ENCODE data around the gene PLD5. TPM values are rescaled to one million over a fixed set of nuclear protein-coding genes. Genes with fewer than 3 reads are reported as not detected.

PLD5 gene
- total and polyA plus RNA-seq, 3 donors from 2014 or later = 0.63 to 1.7 (median 0.81) TPM

DNA sequence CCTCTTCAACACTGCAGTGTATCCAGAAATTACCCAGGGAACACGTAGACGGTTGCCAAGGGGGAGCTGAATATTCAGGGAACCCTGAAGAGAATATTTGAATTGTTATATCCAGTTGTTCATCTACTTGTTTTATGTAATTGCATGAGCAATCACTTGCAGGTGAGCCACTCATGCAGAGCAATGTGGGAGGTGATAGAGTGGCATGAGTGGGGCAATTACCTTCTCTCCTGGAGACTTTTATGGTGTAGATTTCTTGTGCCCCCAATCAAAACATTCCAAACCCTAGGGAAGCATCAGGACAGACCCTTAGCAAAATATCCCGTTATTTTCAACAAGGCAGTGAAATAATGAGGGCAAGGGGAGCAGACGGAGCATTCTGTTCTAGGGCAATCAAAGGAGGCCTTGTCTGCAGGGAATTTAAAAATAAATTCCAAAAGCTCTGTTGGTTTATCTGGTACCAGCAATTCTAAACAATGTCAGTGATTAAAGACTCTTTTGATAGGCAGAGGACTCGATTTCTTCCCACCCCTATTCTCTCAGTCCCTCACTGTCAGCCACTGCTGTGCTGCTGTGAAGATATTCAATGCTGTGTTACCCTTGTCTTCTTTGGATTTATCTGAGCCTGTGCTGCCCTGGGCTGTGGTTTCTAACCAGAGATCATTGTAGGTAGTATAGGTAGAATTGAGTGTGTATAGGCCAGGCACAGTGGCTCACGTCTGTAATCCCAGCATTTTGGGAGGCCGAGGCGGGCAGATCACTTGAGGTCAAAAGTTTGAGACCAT, 345.4 kb downstream of the PLD5 start:
- 52 to 61% methylated on average over 8 of the region's 8 CpGs for WGBS, 2 donors

DNA sequence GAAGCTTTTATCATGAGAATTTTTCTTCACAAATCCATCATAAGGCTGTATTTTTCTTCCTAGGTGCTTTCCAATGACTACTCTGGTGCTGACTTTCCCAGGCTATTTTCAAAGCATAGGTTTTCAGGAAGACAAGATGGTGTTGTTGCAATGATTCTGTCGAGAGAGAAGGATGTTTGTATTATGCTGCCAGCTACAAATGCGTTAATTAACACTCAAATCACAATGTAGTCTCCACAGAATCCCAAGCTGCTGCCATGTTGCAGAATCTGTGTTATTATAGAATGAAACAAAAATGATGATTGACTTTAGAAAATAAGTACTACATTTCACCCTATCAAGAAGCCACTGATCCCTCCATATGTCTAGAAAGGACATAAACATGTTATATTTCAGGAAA, 346.1 kb downstream of the PLD5 start:
- intact Hi-C loops (cut with DNase I; ENCODE audit: low total_unique reads) = no loop called here
- no peak overlapping the region for H3K4me3 ChIP-seq
- no peaks in the 10 kb centered on the region for H3K9me3 ChIP-seq
- TF ChIP-seq POLR2A (IDR thresholded peaks at IDR 0.05) = no peak
- TF ChIP-seq, protein P1, sequence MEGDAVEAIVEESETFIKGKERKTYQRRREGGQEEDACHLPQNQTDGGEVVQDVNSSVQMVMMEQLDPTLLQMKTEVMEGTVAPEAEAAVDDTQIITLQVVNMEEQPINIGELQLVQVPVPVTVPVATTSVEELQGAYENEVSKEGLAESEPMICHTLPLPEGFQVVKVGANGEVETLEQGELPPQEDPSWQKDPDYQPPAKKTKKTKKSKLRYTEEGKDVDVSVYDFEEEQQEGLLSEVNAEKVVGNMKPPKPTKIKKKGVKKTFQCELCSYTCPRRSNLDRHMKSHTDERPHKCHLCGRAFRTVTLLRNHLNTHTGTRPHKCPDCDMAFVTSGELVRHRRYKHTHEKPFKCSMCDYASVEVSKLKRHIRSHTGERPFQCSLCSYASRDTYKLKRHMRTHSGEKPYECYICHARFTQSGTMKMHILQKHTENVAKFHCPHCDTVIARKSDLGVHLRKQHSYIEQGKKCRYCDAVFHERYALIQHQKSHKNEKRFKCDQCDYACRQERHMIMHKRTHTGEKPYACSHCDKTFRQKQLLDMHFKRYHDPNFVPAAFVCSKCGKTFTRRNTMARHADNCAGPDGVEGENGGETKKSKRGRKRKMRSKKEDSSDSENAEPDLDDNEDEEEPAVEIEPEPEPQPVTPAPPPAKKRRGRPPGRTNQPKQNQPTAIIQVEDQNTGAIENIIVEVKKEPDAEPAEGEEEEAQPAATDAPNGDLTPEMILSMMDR (IDR thresholded peaks at IDR 0.05) = no peak
- no peaks in the 10 kb centered on the region for H3K27me3 ChIP-seq
- no peak overlapping the region for H3K27ac ChIP-seq
- WGBS, 2 donors = 64 to 78% methylated on average over 2 of the region's 2 CpGs
- DNase-seq = no peak
- H3K36me3 ChIP-seq (ENCODE audit: low read depth, missing control alignments) = no peaks in the 10 kb centered on the region
- H3K4me1 ChIP-seq = no peaks in the 10 kb centered on the region

More for the DNA sequence above, 345.4 kb downstream of the PLD5 start:
- Histone ChIP-seq H3K9me3 (no peaks in the 10 kb centered on the region), H3K27me3 (no peaks in the 10 kb centered on the region), H3K27ac (no peak overlapping the region), H3K36me3 (ENCODE audit: low read depth, missing control alignments) (no peaks in the 10 kb centered on the region), H3K4me3 (no peak overlapping the region), H3K4me1 (no peaks in the 10 kb centered on the region)
- TF ChIP-seq, protein P1 (IDR thresholded peaks at IDR 0.05) = no peak
- no peak for TF ChIP-seq POLR2A (IDR thresholded peaks at IDR 0.05)
- DNase-seq = no peak
- intact Hi-C loops (cut with DNase I; ENCODE audit: low total_unique reads) = no loop called here

DNA sequence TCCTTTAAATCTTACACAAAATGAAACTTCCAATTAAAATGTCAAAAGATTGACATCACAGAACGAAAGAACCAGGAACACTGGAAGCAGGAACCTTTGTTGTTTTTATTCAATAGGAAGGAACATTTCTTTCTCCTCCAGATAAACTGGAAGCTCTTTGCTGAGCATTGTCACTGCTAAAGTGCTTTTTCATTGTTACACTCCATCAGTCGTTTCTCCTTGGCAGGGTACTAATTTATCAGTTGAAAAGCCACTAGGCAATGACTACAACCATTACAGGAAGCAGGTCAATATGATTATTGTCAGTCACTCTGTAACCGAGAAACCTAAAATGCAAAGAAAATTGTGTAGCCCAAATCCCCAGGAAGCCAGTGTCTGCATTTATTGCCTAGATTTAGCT, 362.4 kb downstream of the PLD5 start:
- Histone ChIP-seq H3K4me1 (no peaks in the 10 kb centered on the region), H3K27me3 (no peaks in the 10 kb centered on the region), H3K9me3 (no peaks in the 10 kb centered on the region), H3K27ac (no peak overlapping the region), H3K4me3 (no peak overlapping the region), H3K36me3 (ENCODE audit: low read depth, missing control alignments) (no peaks in the 10 kb centered on the region)
- WGBS, 2 donors = 63 to 65% methylated on average over 3 of the region's 3 CpGs
- DNase-seq = no peak
- intact Hi-C loops (cut with DNase I; ENCODE audit: low total_unique reads) = no loop called here
- TF ChIP-seq, protein P1 (IDR thresholded peaks at IDR 0.05) = no peak
- TF ChIP-seq POLR2A (IDR thresholded peaks at IDR 0.05) = no peak

DNA sequence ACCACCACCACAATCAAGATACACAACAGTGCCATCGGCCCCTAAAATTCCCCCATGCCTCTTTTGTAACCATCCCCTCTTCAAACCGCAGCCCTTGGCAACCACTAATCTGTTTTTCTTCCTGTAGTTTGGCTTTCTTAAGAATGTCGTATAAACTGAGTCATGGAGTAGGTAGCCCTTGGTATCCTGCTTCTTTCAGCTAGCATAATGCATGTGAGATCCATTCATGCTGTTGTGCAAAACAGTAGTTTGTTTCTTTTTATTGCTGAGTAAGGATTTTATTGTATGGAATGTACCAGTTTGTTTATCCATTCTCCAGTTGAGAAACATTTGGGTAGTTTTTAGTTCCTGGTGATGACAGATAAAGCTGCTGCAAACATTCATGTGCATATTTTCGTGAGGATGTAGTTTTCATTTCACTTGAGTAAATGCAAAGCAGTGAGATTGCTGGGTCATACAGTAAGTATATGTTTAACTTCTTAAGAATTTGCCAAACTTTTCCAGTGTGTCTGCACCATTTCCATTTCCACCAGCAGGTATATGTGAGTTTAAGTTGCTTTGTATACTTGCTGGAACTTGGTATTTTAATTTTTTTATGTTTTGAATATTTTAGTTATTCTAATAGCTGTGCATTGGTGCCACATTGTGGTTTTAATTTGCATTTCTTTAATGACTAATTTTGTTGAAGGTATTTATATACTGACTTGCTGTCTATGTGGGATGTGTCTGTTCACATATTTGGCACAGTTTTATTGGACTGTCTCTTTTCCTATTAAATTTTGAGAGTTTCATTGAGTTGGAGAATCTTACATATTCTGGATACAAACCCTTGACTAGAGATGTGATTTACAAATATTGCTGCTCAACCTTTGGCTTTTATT, 377.2 kb downstream of the PLD5 start:
- Histone ChIP-seq H3K36me3 (ENCODE audit: low read depth, missing control alignments) (no peaks in the 10 kb centered on the region), H3K27me3 (no peaks in the 10 kb centered on the region), H3K27ac (no peak overlapping the region), H3K4me1 (peaks cover 3% of the 10 kb centered on the region), H3K4me3 (no peak overlapping the region), H3K9me3 (no peaks in the 10 kb centered on the region)
- no peak for DNase-seq
- intact Hi-C loops (cut with DNase I; ENCODE audit: low total_unique reads) = no loop called here
- WGBS, 2 donors = 33 to 38% methylated on average over 4 of the region's 4 CpGs
- TF ChIP-seq, protein P1 (IDR thresholded peaks at IDR 0.05) = no peak
- TF ChIP-seq POLR2A (IDR thresholded peaks at IDR 0.05) = no peak

All from testis (tissue), 3 donors.